GM06990 (cell line): ENCODE results near the gene EPC1.
"Not testable (repeated sequence)": the region's sequence is repeated elsewhere in the genome, so short reads cannot be mapped to it uniquely, and the experiment has no call there.

Experiments used
- DNase-seq: peaks from one replicate; pipeline ENCODE4 v3.0.0-alpha.2; 2011; ENCODE audit not compliant: insufficient read length; ENCODE audit errors: extremely low read depth
- H3K27me3 ChIP-seq: replicated peaks from 2 replicates; pipeline ENCODE4 v1.6.0; 2011; ENCODE audit warnings: low read length; ENCODE audit not compliant: control insufficient read depth, insufficient read depth
- H3K36me3 ChIP-seq: 2 replicates; pipeline ENCODE4 v1.5.1; 2011; ENCODE audit warnings: low read length; ENCODE audit not compliant: control insufficient read depth, insufficient read depth
- H3K4me3 ChIP-seq: replicated peaks from 2 replicates; pipeline ENCODE4 v1.5.1; 2011; ENCODE audit warnings: low read depth, mild to moderate bottlenecking, control low read depth, low read length
- CTCF ChIP-seq: IDR thresholded peaks from 2 replicates; pipeline ENCODE4 v1.5.1; 2011; ENCODE audit warnings: low read length, control low read depth, mild to moderate bottlenecking, inconsistent platforms; ENCODE audit not compliant: insufficient read depth, poor library complexity, severe bottlenecking

Gene EPC1

GRCh38 chr10:32360241-32360640 lies 13.3 kb upstream of the EPC1 start:
- H3K4me3 ChIP-seq = no peak overlapping the region
- H3K27me3 ChIP-seq = no peaks in the 10 kb centered on the region
- DNase-seq = no peak
- TF ChIP-seq CTCF = no peak
- no peaks in the 10 kb centered on the region; the same call in 1 of the 2 replicates for H3K36me3 ChIP-seq

GRCh38 chr10:32357056-32357735 lies 10.2 kb upstream of the EPC1 start:
- Histone ChIP-seq H3K27me3 (no peaks in the 10 kb centered on the region), H3K36me3 (no peaks in the 10 kb centered on the region; the same call in 1 of the 2 replicates), H3K4me3 (no peak overlapping the region)
- TF ChIP-seq CTCF = no peak
- no peak for DNase-seq

GRCh38 chr10:32354690-32355089 lies 7.7 kb upstream of the EPC1 start:
- not testable (repeated sequence) for DNase-seq, H3K36me3 ChIP-seq, H3K27me3 ChIP-seq, H3K4me3 ChIP-seq

- no peak overlapping the region for H3K4me3 ChIP-seq
Measured at GRCh38 chr10:32350811-32351350, 3.9 kb upstream of the EPC1 start.

GRCh38 chr10:32349968-32350738 lies 3.2 kb upstream of the EPC1 start:
- no peaks in the 10 kb centered on the region for H3K27me3 ChIP-seq
- H3K36me3 ChIP-seq = no peaks in the 10 kb centered on the region
- DNase-seq = no peak
- no peak overlapping the region for H3K4me3 ChIP-seq
- TF ChIP-seq CTCF = no peak

More at GRCh38 chr10:32350811-32351350, 3.9 kb upstream of the EPC1 start:
- no peaks in the 10 kb centered on the region for H3K36me3 ChIP-seq
- TF ChIP-seq CTCF = no peak
- no peak for DNase-seq
- H3K27me3 ChIP-seq = no peaks in the 10 kb centered on the region

GRCh38 chr10:32349199-32349585 lies 2.2 kb upstream of the EPC1 start:
- DNase-seq = no peak
- TF ChIP-seq CTCF = no peak
- Histone ChIP-seq H3K4me3 (no peak overlapping the region), H3K36me3 (no peaks in the 10 kb centered on the region), H3K27me3 (no peaks in the 10 kb centered on the region)
